Neural progenitor cell (in vitro differentiated cells): ENCODE measurements around the gene PEX10. TPM values are rescaled to one million over a fixed set of nuclear protein-coding genes. Genes with fewer than 3 reads are reported as not detected.
A peak's percentile ranks its signal among the peaks of the same experiment; 100 is the strongest.

ENCODE experiments used
- DNase-seq: peaks from one replicate; pipeline ENCODE4 v3.0.0-alpha.2; 2016; ENCODE audit warnings: low spot score
- H2AFZ ChIP-seq: fragments of 200-600 bp; sonication (generic); replicated peaks from 2 replicates; pipeline ENCODE4 v1.6.1; 2016; ENCODE audit warnings: antibody characterized with exemption
- H3F3A ChIP-seq: fragments of 200-600 bp; sonication (generic); 2 replicates; pipeline ENCODE4 v1.6.1; 2016; ENCODE audit warnings: antibody characterized with exemption, low read depth
- H3K27ac ChIP-seq: fragments of 200-600 bp; sonication (generic); 2 replicates; pipeline ENCODE4 v1.5.1; 2016; ENCODE audit warnings: mild to moderate bottlenecking
- H3K27me3 ChIP-seq: fragments of 200-600 bp; sonication (generic); 2 replicates; pipeline ENCODE4 v1.6.1; 2016; ENCODE audit warnings: mild to moderate bottlenecking, moderate library complexity
- H3K36me3 ChIP-seq: fragments of 200-600 bp; sonication (generic); 2 replicates; pipeline ENCODE4 v1.5.1; 2016
- H3K4me1 ChIP-seq: fragments of 200-600 bp; sonication (generic); 2 replicates; pipeline ENCODE4 v1.6.1; 2016; ENCODE audit warnings: mixed run types
- H3K4me2 ChIP-seq: fragments of 200-600 bp; sonication (generic); 2 replicates; pipeline ENCODE4 v1.6.1; 2016
- H3K4me3 ChIP-seq: fragments of 200-600 bp; sonication (generic); 2 replicates; pipeline ENCODE4 v1.5.1; 2016
- H3K79me2 ChIP-seq: fragments of 200-600 bp; sonication (generic); 2 replicates; pipeline ENCODE4 v1.6.1; 2016; ENCODE audit warnings: low read depth
- H3K9ac ChIP-seq: fragments of 200-600 bp; sonication (generic); 2 replicates; pipeline ENCODE4 v1.6.1; 2016
- H3K9me3 ChIP-seq: fragments of 200-600 bp; sonication (generic); 2 replicates; pipeline ENCODE4 v1.5.1; 2016; ENCODE audit warnings: low read depth
- H4K20me1 ChIP-seq: fragments of 200-600 bp; sonication (generic); 2 replicates; pipeline ENCODE4 v1.6.1; 2016; ENCODE audit warnings: low read depth
- H3K27ac Mint-ChIP-seq: 3 replicates; pipeline ENCODE4 v1.8.0; 2021; ENCODE audit warnings: mixed read lengths
- H3K27me3 Mint-ChIP-seq: 2 replicates; pipeline ENCODE4 v1.8.0; 2022; ENCODE audit warnings: low read depth, mild to moderate bottlenecking, inconsistent platforms, moderate library complexity, mixed read lengths; ENCODE audit not compliant: insufficient read depth
- H3K36me3 Mint-ChIP-seq: 3 replicates; pipeline ENCODE4 v1.8.0; 2021; ENCODE audit warnings: mixed read lengths
- H3K4me1 Mint-ChIP-seq: 3 replicates; pipeline ENCODE4 v1.8.0; 2021; ENCODE audit warnings: mixed read lengths
- H3K4me3 Mint-ChIP-seq: 3 replicates; pipeline ENCODE4 v1.8.0; 2021; ENCODE audit warnings: mild to moderate bottlenecking, moderate library complexity, mixed read lengths
- H3K9me3 Mint-ChIP-seq: 3 replicates; pipeline ENCODE4 v1.8.0; 2020; ENCODE audit warnings: mixed read lengths
- EZH2 ChIP-seq: fragments of 200-600 bp; sonication (generic); IDR thresholded peaks from 2 replicates; pipeline ENCODE4 v1.6.1; 2017; ENCODE audit warnings: antibody characterized with exemption, mild to moderate bottlenecking, moderate library complexity
- EZH2phosphoT487 ChIP-seq: fragments of 200-600 bp; sonication (generic); IDR thresholded peaks from 2 replicates; pipeline ENCODE4 v1.6.1; 2017; ENCODE audit warnings: antibody characterized with exemption
- total RNA-seq: library from RNA; depleted of rRNA; stranded (reverse); fragments of >200 nt; gene quantifications from 2 replicates; pipeline ENCODE4 v1.2.3, GENCODE V29; 2015; ENCODE audit warnings: low replicate concordance
- TF ChIP-seq, protein P1 (sequence below): fragments of 200-600 bp; sonication (generic); IDR thresholded peaks from 2 replicates; pipeline ENCODE4 v1.5.1; 2017; ENCODE audit warnings: antibody characterized with exemption, mild to moderate bottlenecking

Gene PEX10
- total RNA-seq, 1 donor from 2014 or later, result 15.1 TPM

DNA sequence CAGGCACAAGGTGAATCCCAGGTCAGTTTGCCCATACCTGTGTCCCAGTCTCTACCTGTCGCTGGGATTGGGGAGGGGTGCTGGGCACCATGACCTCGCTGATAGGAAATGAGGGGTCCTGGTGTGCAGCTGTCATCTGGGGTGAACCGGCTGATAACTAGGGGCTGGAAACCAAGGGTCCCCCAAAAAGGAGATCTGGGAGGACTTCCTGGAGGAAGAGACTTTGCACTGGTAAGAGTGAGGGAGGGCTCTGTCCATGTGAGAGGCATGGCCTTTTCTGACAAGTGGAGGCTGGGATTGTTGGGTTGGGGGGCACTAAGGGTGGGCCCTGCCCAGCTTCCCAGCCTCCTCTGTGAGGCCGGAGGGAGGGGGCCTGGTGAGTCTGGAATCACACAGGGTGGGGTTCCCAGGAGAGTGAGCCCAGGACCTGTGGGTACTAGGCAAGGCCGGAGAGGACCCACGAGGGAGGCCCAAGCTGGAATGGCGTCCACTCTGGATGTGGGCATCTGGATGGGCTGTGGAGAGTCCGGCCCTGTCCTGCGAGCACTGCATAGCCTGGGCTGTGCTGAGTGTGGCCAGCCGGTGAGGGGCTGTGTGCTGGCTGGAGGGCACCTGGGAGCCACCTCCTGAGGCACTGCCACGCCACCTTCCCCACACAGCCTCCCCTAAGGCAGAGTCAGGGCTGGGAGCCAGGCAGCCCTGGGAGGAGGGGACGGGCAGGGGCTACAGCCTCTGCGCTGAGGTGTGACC, 4.9 kb upstream of the PEX10 start:
- no peak overlapping the region for H2AFZ ChIP-seq

DNA sequence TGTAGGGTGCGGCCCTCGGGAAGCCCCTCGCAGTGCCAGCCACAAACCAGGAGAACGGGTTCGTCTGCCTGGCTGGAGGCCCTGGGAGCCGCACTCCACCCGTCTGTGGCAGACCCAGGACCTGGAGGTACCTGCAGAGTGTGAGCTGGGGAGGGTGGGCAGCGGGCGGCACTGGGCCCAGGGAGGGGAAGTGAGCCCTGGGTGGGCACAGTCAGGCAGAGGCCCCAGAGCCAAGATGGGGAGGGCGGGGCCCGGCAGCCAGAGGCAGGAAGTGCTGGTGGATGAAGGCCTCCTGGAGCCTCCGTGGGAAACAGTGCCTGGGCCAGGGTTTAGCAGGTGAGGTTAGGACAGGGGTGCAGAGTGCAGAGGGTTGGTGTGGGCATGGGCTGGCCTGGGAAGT, 4.0 kb upstream of the PEX10 start:
- H3K27me3 Mint-ChIP-seq, result peaks cover 13% of the 10 kb centered on the region
- no peaks in the 10 kb centered on the region for H3K9me3 Mint-ChIP-seq
- Histone ChIP-seq H3K4me3 (no peak overlapping the region), H4K20me1 (peaks cover 6% of the 10 kb centered on the region), H3K9me3 (no peaks in the 10 kb centered on the region), H3K36me3 (no peaks in the 10 kb centered on the region), H3K27me3 (peaks cover 27% of the 10 kb centered on the region), H3K4me2 (no peak overlapping the region), H3K4me1 (peaks cover 18% of the 10 kb centered on the region), H3F3A (peaks cover 8% of the 10 kb centered on the region), H3K27ac (no peak overlapping the region), H3K9ac (no peak overlapping the region), H3K79me2 (peaks cover 9% of the 10 kb centered on the region), H2AFZ (no peak overlapping the region)
- H3K36me3 Mint-ChIP-seq, result no peaks in the 10 kb centered on the region
- no peak overlapping the region for H3K27ac Mint-ChIP-seq
- DNase-seq, result no peak
- peak overlapping the region; percentile 41 for H3K4me3 Mint-ChIP-seq
- H3K4me1 Mint-ChIP-seq, result peaks cover 15% of the 10 kb centered on the region
- no peak for TF ChIP-seq EZH2phosphoT487

More for the DNA sequence above, 4.9 kb upstream of the PEX10 start:
- TF ChIP-seq EZH2phosphoT487, result no peak
- TF ChIP-seq, protein P1, sequence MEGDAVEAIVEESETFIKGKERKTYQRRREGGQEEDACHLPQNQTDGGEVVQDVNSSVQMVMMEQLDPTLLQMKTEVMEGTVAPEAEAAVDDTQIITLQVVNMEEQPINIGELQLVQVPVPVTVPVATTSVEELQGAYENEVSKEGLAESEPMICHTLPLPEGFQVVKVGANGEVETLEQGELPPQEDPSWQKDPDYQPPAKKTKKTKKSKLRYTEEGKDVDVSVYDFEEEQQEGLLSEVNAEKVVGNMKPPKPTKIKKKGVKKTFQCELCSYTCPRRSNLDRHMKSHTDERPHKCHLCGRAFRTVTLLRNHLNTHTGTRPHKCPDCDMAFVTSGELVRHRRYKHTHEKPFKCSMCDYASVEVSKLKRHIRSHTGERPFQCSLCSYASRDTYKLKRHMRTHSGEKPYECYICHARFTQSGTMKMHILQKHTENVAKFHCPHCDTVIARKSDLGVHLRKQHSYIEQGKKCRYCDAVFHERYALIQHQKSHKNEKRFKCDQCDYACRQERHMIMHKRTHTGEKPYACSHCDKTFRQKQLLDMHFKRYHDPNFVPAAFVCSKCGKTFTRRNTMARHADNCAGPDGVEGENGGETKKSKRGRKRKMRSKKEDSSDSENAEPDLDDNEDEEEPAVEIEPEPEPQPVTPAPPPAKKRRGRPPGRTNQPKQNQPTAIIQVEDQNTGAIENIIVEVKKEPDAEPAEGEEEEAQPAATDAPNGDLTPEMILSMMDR, result no peak
- no peak for TF ChIP-seq EZH2
- Mint-ChIP-seq H3K36me3 (no peaks in the 10 kb centered on the region), H3K27me3 (peaks cover 14% of the 10 kb centered on the region), H3K27ac (no peak overlapping the region), H3K9me3 (peaks cover 2% of the 10 kb centered on the region), H3K4me3 (no peak overlapping the region), H3K4me1 (peaks cover 13% of the 10 kb centered on the region)
- Histone ChIP-seq H3K27me3 (peaks cover 33% of the 10 kb centered on the region), H3F3A (peaks cover 8% of the 10 kb centered on the region), H3K9me3 (no peaks in the 10 kb centered on the region), H4K20me1 (no peaks in the 10 kb centered on the region), H3K36me3 (no peaks in the 10 kb centered on the region), H3K4me1 (peaks cover 18% of the 10 kb centered on the region), H3K4me3 (no peak overlapping the region), H3K27ac (no peak overlapping the region), H3K9ac (no peak overlapping the region), H3K79me2 (no peaks in the 10 kb centered on the region), H3K4me2 (no peak overlapping the region)
- DNase-seq, result no peak

DNA sequence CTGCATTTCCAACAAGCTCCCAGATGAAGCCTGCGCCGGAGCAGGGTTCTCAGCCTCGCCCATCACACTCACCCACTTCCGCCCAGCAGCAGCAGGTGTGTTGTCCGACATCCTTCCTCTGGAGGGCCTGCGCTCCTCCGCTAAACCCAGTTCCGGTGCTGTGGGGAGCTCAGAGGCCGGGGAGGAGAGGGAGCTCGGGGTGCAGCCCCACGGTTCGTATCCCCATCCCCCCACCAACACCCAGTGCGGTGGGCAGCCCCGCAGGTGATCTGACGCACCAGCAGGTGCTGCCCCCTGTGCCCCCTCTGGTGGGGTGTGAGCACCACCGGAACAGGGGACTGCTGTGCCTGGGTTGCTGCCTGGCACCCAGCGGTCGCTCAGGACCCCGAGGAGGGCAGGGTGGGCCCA, 3.4 kb upstream of the PEX10 start:
- no peak overlapping the region for H3K4me3 Mint-ChIP-seq
- H3F3A ChIP-seq, result peaks cover 8% of the 10 kb centered on the region
- no peak overlapping the region for H3K9ac ChIP-seq
- no peak overlapping the region for H3K4me2 ChIP-seq
- H3K27me3 ChIP-seq, result peaks cover 22% of the 10 kb centered on the region
- peaks cover 6% of the 10 kb centered on the region for H4K20me1 ChIP-seq
- no peak overlapping the region for H3K4me3 ChIP-seq
- TF ChIP-seq, protein P1, result no peak
- no peak for TF ChIP-seq EZH2
- TF ChIP-seq EZH2phosphoT487, result no peak
- H3K4me1 ChIP-seq, result peaks cover 18% of the 10 kb centered on the region
- DNase-seq, result no peak
- H3K36me3 Mint-ChIP-seq, result no peaks in the 10 kb centered on the region
- no peak overlapping the region for H2AFZ ChIP-seq
- peaks cover 14% of the 10 kb centered on the region for H3K79me2 ChIP-seq
- H3K9me3 ChIP-seq, result no peaks in the 10 kb centered on the region
- H3K27me3 Mint-ChIP-seq, result peaks cover 14% of the 10 kb centered on the region
- no peaks in the 10 kb centered on the region for H3K9me3 Mint-ChIP-seq
- no peak overlapping the region for H3K27ac Mint-ChIP-seq
- no peak overlapping the region for H3K27ac ChIP-seq
- peaks cover 17% of the 10 kb centered on the region for H3K4me1 Mint-ChIP-seq
- no peaks in the 10 kb centered on the region for H3K36me3 ChIP-seq

DNA sequence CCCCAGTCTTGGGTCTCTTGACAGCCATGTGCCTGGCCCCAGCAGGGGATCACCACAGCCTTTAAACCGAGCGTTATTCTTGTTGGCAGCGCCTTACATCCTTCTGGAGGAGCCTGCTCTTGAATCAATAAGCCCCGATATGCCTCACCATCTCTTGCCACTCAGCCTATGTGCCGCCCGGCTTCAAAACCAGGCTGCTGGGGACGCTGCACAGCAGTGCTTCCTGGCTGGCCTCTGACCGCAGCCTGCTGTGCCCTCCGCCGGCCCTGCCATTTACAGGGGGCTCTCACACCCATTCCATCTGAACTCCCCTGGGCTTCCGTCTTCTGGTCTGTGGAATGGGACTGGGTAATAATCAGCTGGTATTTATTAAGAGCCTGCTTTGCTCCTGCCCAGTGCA, 3.0 kb upstream of the PEX10 start:
- no peak for DNase-seq
- H2AFZ ChIP-seq, result no peak overlapping the region
- H3K9me3 ChIP-seq, result no peaks in the 10 kb centered on the region
- H3K4me3 ChIP-seq, result no peak overlapping the region
- H3F3A ChIP-seq, result peaks cover 8% of the 10 kb centered on the region
- peaks cover 22% of the 10 kb centered on the region for H3K27me3 ChIP-seq
- TF ChIP-seq EZH2 (no peak), EZH2phosphoT487 (no peak)
- TF ChIP-seq, protein P1, result no peak
- H3K27me3 Mint-ChIP-seq, result peaks cover 14% of the 10 kb centered on the region
- H3K27ac Mint-ChIP-seq, result no peak overlapping the region
- peak overlapping the region; percentile 7 for H3K4me3 Mint-ChIP-seq
- no peaks in the 10 kb centered on the region for H3K9me3 Mint-ChIP-seq
- no peaks in the 10 kb centered on the region for H3K36me3 ChIP-seq
- H3K9ac ChIP-seq, result no peak overlapping the region
- H3K4me1 Mint-ChIP-seq, result peaks cover 17% of the 10 kb centered on the region
- no peak overlapping the region for H3K4me2 ChIP-seq
- peaks cover 18% of the 10 kb centered on the region for H3K4me1 ChIP-seq
- H3K79me2 ChIP-seq, result peaks cover 16% of the 10 kb centered on the region
- H4K20me1 ChIP-seq, result peaks cover 6% of the 10 kb centered on the region
- H3K27ac ChIP-seq, result no peak overlapping the region
- H3K36me3 Mint-ChIP-seq, result peaks cover 2% of the 10 kb centered on the region
